GM12873 (cell line): Measurements from ENCODE around the gene ETNK2.

ENCODE experiments used
- TF ChIP-seq, protein P1 (sequence below): IDR thresholded peaks from 2 replicates; pipeline ENCODE4 v1.5.1; 2012; ENCODE audit warnings: low read depth, mild to moderate bottlenecking, moderate library complexity, low read length, control low read depth; ENCODE audit not compliant: insufficient read depth; ENCODE audit errors: missing control alignments

Gene ETNK2

DNA sequence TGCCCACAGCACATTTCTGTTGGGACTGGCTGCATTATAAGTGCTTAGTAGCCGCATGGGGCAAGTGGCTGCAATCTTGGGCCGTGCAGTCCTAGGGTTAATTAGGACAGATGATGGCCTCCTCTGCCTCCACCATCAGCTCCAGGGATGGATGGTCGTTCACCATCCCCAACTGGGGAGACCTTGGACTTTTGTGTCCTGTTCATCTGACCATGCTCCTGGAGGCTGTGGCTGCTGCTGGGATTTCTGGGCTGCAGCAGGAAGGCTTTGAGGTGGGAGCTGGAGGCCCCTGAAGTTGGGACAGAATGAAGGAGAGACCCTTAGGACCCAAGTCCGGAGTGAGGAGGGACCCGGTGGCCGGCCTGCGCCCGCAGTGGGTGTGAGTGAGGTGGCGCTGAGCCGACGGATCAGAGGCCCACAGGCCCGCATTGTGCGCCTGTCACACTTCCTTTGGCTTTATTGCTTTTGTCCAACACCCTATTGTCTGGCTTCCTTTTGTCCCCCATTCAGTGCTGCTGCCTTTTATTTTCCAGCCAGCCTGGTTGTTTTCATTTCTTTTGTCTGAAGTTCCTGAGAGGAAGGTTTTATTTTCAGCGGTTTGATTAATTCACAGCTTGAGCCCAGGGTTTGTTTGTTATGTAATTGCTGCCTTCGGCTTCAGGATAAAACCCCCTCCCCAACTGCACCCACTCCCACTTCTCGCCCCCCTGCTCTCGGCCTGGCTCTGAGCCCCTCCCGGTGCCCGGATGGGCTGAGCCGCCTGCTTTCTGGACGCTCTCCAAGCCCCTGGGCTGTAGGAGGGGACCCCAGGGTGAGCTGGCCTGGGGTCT is 43.3 kb downstream of the ETNK2 start:
- TF ChIP-seq, protein P1, sequence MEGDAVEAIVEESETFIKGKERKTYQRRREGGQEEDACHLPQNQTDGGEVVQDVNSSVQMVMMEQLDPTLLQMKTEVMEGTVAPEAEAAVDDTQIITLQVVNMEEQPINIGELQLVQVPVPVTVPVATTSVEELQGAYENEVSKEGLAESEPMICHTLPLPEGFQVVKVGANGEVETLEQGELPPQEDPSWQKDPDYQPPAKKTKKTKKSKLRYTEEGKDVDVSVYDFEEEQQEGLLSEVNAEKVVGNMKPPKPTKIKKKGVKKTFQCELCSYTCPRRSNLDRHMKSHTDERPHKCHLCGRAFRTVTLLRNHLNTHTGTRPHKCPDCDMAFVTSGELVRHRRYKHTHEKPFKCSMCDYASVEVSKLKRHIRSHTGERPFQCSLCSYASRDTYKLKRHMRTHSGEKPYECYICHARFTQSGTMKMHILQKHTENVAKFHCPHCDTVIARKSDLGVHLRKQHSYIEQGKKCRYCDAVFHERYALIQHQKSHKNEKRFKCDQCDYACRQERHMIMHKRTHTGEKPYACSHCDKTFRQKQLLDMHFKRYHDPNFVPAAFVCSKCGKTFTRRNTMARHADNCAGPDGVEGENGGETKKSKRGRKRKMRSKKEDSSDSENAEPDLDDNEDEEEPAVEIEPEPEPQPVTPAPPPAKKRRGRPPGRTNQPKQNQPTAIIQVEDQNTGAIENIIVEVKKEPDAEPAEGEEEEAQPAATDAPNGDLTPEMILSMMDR: no peak

DNA sequence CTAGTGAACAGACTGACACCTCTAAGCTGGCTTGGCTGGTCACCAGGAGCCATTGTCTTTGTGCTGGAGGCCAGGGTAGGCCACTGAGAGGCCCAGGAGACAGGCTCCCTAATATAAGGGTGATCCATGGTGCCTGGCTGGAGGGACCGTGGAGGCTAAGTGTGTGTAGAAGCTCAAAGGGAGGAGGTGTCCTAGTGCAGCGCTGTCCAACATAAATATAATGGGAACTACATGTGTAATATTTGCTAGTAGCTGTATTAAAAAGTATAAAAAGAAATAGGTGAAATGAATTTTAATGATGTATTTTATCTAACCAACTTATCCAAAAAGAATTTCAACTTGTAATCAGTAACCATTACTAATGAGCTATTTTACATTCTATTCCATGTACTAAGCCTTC is 44.0 kb downstream of the ETNK2 start:
- TF ChIP-seq, protein P1: no peak

DNA sequence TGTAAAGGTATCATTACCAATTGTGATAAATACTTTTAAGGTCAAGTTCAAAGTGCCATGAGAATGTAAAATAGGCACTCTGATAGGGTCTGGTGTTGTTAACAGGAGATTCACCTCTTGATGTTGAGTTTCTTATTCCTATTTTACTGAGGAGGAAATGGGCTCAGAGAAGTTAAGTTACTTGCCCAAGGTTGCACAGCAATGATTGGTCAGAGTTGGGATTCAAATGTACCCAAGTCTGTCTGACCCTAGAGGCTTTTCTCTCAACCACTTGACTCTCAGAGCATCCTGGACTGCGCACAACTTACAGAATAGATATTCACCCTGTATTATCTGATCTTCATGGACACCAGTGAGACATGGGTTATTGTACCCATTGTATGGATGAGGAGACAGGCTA is 45.0 kb downstream of the ETNK2 start:
- TF ChIP-seq, protein P1: no peak

DNA sequence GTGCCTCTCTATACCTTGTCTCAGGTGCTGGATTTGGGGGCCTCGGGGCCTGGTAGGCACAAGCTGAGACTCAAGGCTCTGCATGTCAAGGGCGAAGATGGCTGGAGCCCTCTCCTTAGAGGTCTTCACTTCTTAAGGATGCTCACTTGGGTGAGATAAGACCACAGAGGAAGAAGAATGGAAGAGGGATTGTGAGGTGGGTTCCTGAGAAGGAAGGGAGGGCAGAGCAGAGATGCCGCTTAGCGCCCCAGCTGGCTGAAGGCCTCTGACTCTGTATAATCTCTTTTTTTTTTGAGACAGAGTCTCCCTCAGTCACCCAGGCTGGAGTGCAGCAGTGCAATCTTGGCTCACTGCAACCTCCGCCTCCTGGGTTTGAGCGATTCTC is 46.7 kb downstream of the ETNK2 start:
- TF ChIP-seq, protein P1: no peak

DNA sequence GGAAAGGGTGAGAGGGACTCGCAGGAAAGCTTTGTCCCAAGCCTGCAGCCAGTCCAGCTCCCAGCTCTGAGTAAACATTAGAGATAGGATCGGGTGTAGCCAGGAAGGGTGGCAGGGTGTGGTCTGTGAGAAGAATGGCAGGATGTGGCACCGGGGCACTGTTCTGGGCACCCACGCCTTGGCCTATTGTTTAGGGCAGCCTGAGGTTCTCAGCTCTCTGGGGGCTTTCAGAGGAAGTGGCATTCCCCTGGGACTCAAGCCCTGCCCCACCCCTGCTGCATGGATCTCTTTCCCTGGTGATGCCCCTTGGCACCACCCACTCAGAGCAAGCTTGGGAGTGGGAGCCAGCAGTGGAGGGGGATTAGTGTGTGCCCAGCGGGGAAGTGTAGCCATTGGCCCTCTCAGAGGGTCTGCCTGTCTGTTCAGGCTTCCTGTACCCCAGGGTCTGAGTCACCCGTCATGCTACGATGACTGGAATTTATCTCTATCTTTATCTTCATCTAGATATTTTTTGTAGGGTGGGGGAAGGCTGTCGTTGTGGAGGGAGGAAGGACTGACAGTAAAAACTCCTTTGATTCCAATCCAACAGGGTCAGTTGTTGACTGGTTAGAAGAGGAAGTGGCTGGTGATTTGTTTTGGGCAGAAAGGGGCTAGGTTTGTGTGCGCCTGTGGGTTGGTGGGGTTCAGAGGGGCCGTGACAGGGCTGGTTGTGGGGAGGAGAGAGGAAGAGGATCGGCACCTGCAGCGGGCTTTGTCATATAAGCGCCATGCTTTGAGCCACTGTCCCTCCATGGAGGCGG is 47.3 kb downstream of the ETNK2 start:
- TF ChIP-seq, protein P1: no peak

DNA sequence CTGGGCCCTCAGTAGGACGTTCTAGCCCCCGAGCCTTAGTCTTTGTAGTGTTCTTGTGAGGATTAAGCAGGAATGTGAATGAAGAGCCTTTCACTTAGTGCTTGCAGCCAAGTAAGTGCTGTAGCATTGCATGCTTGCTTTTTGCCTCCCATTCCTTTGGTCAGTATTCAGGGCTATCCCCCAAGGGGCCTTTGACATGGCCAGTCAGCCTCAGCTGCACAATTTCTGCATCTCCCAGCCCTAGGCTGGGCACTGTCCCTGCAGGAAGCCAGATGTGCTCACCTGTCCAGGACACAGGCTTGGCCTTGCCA is 48.5 kb downstream of the ETNK2 start:
- TF ChIP-seq, protein P1: no peak

DNA sequence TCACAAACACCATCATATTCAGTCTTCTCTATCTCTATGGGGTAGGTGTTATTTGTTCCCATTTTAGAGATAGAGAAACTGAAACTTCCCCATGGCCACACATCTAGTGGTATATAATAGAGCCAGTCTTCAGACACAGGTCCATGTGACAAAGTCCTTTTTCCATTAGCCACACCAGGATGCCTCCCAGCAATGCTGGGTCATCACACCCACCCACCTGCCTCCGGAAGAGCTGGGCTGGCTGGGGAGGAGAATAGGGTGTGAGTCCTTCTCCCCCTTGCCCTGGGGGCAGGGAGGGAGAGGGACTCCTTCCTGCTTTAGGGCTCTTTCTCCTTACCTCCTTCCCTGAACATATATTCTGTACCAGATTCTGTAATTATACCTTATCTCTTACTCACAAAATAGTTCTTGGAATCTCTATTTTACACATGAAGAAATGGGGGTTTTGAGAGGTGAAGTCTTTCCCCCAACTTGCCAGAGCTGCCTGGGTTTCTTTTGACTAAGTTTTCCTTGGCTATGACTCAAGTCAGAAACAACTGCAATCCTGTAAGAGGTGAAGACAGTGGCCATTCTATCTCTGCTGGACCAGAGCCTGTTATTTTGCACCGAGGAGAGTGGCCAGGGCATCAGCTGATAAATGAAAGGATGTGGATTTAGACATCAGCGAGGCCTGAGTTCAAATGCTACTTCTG is 49.0 kb downstream of the ETNK2 start:
- TF ChIP-seq, protein P1: no peak
